Type B pancreatic cell (in vitro differentiated cells): ENCODE data around the gene TTC28. TPM values are rescaled to one million over a fixed set of nuclear protein-coding genes. Genes with fewer than 3 reads are reported as not detected.

Experiments
- DNase-seq: peaks from one replicate; pipeline ENCODE4 v3.0.0; 2021; ENCODE audit warnings: mixed read lengths; ENCODE audit not compliant: unreplicated experiment; ENCODE audit errors: extremely low spot score
- H3K27ac Mint-ChIP-seq: 2 replicates; pipeline ENCODE4 v1.8.0; 2021; ENCODE audit warnings: mild to moderate bottlenecking, mixed read lengths
- H3K27me3 Mint-ChIP-seq: 2 replicates; pipeline ENCODE4 v1.8.0; 2021; ENCODE audit warnings: mixed read lengths
- H3K36me3 Mint-ChIP-seq: 2 replicates; pipeline ENCODE4 v1.8.0; 2021; ENCODE audit warnings: mixed read lengths
- H3K4me1 Mint-ChIP-seq: one replicate; pipeline ENCODE4 v1.8.0; 2021; ENCODE audit warnings: mixed read lengths; ENCODE audit not compliant: unreplicated experiment
- H3K4me3 Mint-ChIP-seq: 2 replicates; pipeline ENCODE4 v1.8.0; 2021; ENCODE audit warnings: mild to moderate bottlenecking, mixed read lengths
- H3K9me3 Mint-ChIP-seq: 2 replicates; pipeline ENCODE4 v1.8.0; 2021; ENCODE audit warnings: mixed read lengths
- total RNA-seq: library from RNA; stranded (reverse); gene quantifications from 2 replicates; pipeline ENCODE4 v1.2.1, GENCODE V29; 2021; ENCODE audit warnings: low replicate concordance
- TF ChIP-seq, protein P1 (sequence below): fragments of 200-600 bp; sonication (generic); conservative IDR thresholded peaks from 2 replicates; pipeline ENCODE4 v1.5.0; 2021; ENCODE audit warnings: antibody characterized with exemption, mild to moderate bottlenecking

TTC28 gene
- total RNA-seq, 1 donor from 2014 or later = 59.2 TPM

DNA sequence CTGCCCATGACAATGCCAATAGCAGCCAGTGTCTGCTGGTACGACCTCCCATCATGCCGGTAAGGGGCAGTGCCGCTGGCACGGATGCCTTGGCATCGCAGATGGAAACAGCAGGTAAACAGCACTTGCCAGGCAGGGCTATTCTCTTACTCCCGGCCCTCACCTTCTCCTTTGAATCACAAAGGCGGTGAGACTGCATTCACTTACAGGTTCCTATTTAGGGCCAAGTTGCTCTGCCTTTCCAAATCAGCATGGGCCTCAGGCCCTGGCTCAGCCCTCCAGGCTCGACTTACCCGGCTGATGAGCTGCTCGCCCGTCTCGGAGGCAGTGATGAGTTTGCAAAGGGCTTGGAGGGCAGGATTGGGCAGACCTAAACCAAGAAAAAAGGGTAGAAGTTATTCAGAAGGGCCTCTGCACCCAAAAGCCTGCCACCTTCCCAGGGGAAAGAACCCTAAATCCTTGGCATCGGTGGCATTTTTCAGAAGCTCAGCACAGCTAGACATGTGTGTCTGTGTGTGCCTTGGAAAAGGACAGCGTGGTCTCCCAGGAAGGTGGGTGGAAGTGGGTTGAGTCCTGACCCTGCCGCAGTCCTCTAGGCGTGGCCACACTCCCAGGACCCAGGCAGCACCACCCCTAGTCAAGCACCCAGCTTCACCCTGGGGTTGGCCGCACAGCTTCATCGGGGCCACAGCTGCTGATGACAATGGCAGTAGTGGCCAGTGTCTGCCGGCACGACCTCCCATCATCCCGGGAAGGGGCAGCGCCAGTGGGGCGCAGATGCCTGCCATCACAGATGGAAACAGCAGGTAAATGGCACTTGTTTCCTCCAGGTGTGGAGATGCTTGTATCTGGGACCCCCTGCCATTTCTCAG lies 687.1 kb downstream of the TTC28 start:
- no peak for DNase-seq
- H3K27ac Mint-ChIP-seq = no peak overlapping the region
- H3K4me1 Mint-ChIP-seq = peaks cover 4% of the 10 kb centered on the region
- H3K4me3 Mint-ChIP-seq = no peak overlapping the region
- peaks cover 4% of the 10 kb centered on the region for H3K36me3 Mint-ChIP-seq
- H3K9me3 Mint-ChIP-seq = no peaks in the 10 kb centered on the region
- H3K27me3 Mint-ChIP-seq = no peaks in the 10 kb centered on the region
- TF ChIP-seq, protein P1, sequence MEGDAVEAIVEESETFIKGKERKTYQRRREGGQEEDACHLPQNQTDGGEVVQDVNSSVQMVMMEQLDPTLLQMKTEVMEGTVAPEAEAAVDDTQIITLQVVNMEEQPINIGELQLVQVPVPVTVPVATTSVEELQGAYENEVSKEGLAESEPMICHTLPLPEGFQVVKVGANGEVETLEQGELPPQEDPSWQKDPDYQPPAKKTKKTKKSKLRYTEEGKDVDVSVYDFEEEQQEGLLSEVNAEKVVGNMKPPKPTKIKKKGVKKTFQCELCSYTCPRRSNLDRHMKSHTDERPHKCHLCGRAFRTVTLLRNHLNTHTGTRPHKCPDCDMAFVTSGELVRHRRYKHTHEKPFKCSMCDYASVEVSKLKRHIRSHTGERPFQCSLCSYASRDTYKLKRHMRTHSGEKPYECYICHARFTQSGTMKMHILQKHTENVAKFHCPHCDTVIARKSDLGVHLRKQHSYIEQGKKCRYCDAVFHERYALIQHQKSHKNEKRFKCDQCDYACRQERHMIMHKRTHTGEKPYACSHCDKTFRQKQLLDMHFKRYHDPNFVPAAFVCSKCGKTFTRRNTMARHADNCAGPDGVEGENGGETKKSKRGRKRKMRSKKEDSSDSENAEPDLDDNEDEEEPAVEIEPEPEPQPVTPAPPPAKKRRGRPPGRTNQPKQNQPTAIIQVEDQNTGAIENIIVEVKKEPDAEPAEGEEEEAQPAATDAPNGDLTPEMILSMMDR = no peak

DNA sequence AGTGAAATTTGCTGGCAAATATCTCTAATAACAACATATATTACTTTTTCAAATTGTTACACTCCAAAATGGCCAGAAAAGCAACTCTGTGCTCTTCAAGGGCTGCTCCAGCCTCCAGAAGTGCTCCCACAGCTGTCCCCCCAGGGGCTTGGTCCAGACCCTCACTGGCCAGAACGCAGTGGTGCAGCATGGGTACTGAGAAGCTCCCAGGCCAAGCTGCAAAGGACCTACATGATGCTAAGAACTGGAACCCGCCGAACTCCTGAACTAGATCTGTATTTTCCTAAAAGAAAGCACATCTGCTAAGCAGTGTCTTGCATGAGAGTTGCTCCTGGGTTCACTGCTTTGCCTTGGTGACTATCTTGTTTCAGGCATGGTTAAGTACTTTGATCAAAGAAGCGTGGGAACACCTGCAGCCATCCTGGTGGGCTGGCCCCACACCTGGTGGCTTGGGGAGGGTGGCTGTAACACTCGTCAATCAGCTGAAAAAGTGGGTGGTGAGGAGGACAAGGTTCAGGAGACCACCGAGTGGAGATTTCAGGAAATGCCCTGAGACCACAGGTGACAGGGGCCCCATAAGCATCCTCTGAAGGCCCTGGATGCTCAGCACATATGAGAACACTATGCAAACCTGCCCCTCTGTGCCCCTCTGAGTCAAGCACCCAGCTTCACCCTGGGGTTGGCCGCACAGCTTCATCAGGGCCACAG lies 687.9 kb downstream of the TTC28 start:
- no peaks in the 10 kb centered on the region for H3K9me3 Mint-ChIP-seq
- peaks cover 4% of the 10 kb centered on the region for H3K36me3 Mint-ChIP-seq
- H3K4me1 Mint-ChIP-seq = peaks cover 4% of the 10 kb centered on the region
- H3K27me3 Mint-ChIP-seq = no peaks in the 10 kb centered on the region
- no peak for DNase-seq
- H3K27ac Mint-ChIP-seq = no peak overlapping the region
- TF ChIP-seq, protein P1 = no peak
- no peak overlapping the region for H3K4me3 Mint-ChIP-seq

DNA sequence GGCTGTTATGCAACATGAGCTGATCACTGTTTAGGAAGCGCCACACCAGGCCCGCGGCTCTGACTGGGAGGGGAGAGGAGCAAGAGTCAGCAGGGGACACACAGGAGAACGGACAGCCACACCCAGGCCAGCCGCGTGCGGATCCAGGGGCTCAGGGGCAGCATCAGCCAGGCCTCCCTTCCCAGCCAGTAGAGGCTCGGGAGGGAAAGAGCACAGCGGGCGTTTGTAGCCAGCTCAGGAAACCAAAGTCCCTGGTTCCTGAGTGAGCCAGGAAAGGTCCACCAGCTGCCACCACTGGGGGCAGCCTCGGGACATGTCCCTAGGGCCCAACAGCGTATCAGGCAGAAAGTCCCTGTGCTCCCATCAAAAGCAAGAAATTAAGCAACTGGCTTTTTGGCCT lies 688.8 kb downstream of the TTC28 start:
- Mint-ChIP-seq H3K36me3 (peaks cover 11% of the 10 kb centered on the region), H3K4me3 (no peak overlapping the region), H3K9me3 (no peaks in the 10 kb centered on the region), H3K4me1 (peaks cover 4% of the 10 kb centered on the region), H3K27ac (no peak overlapping the region), H3K27me3 (no peaks in the 10 kb centered on the region)
- DNase-seq = no peak
- TF ChIP-seq, protein P1 = peak; percentile 68

DNA sequence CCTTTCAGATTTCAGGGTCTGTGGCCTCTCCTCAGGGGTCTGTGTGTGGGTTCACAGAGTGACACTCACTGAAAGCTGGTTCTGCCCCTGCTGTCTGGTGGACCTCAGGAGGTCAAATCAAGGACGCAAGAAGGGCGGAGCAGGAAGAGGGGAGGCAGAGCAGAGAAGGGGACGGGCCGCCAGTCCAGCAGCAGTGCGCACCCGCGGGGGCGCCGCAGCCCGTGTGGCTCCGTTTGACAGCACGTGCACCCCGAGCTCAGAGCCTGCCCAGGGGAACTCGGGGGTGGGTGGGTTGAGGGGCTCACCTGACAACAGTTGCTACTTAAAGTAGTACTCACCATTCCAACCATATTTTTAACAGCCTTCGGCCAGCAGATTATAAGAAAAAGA lies 689.2 kb downstream of the TTC28 start:
- H3K4me3 Mint-ChIP-seq = no peak overlapping the region
- H3K27me3 Mint-ChIP-seq = no peaks in the 10 kb centered on the region
- DNase-seq = no peak
- peaks cover 4% of the 10 kb centered on the region for H3K4me1 Mint-ChIP-seq
- TF ChIP-seq, protein P1 = no peak
- H3K27ac Mint-ChIP-seq = no peak overlapping the region
- H3K36me3 Mint-ChIP-seq = peaks cover 11% of the 10 kb centered on the region
- H3K9me3 Mint-ChIP-seq = no peaks in the 10 kb centered on the region

DNA sequence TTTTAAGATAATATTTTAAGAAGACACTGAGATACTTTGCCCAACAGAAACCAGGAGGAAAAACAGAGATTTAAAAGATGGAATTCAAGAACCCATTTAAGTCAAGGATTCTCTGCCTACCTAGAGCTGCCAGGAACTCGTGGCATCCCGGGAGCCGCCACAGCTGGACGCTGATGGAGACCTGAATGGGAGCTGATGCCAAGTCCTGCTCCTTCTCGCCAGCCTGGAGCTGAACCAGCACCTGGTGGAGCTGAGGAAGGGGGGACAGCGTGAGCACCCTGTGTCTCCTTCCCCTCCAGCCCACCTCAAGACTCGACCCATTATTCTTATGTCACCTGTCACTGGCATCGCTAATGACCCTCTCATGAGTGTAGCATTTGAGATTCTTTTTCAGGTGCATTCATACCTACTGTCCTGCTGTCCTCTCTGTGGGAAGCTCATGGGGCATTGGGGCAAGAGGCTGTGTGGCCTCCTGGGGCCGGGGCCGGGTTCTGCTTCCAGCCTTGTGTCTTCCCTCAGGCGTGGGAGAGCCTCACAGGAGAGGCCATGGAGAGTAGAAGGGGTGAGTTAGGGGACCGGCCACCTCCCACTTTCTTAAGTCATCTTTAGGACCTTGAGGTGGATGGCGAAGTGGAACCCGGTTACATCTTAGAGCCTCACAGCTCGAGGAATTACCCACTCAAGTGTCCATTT lies 689.7 kb downstream of the TTC28 start:
- Mint-ChIP-seq H3K36me3 (peaks cover 14% of the 10 kb centered on the region), H3K4me1 (peaks cover 4% of the 10 kb centered on the region), H3K9me3 (no peaks in the 10 kb centered on the region), H3K4me3 (no peak overlapping the region), H3K27ac (no peak overlapping the region), H3K27me3 (no peaks in the 10 kb centered on the region)
- no peak for DNase-seq
- TF ChIP-seq, protein P1 = no peak
